Liver (tissue), 9 donors: Measurements from ENCODE around the gene BRF1. TPM values are rescaled to one million over a fixed set of nuclear protein-coding genes. Genes with fewer than 3 reads are reported as not detected.

Experiments
- DNase-seq: peaks from one replicate; pipeline ENCODE4 v3.0.0-alpha.2; 2017; ENCODE audit warnings: low spot score
- H3K27ac ChIP-seq, 2 donors: one replicate each; pipeline ENCODE4 v1.7.0; 2013; ENCODE audit warnings: inconsistent platforms in 2 of 2, low read length in 2 of 2, control low read depth in 1 of 2, low read depth in 1 of 2, mild to moderate bottlenecking in 1 of 2
- H3K27me3 ChIP-seq, 4 donors: one replicate each; pipeline versions ENCODE4 v1.6.1 to v1.7.0; 2013; ENCODE audit warnings: low read length in 3 of 4, inconsistent platforms in 1 of 4, mild to moderate bottlenecking in 1 of 4, moderate library complexity in 1 of 4; ENCODE audit not compliant: control insufficient read depth in 4 of 4, insufficient read depth in 4 of 4
- H3K36me3 ChIP-seq, 4 donors: one replicate each; pipeline versions ENCODE4 v1.6.1 to v1.7.0; 2013; ENCODE audit warnings: low read length in 3 of 4, mild to moderate bottlenecking in 3 of 4, low read depth in 1 of 4, moderate library complexity in 1 of 4; ENCODE audit not compliant: control insufficient read depth in 4 of 4, insufficient read depth in 3 of 4
- H3K4me1 ChIP-seq, 4 donors: one replicate each; pipeline versions ENCODE4 v1.6.1 to v1.7.0; 2013; ENCODE audit warnings: low read length in 3 of 4, mild to moderate bottlenecking in 3 of 4, moderate library complexity in 1 of 4; ENCODE audit not compliant: control insufficient read depth in 4 of 4, insufficient read depth in 4 of 4
- H3K4me3 ChIP-seq, 3 donors: one replicate each; pipeline versions ENCODE4 v1.6.1 to v1.7.0; 2013; ENCODE audit warnings: low read length in 3 of 3, control low read depth in 1 of 3, low read depth in 1 of 3, mild to moderate bottlenecking in 1 of 3
- H3K9ac ChIP-seq, 2 donors: one replicate each; pipeline ENCODE4 v1.7.0; 2013; ENCODE audit warnings: low read length in 2 of 2, mild to moderate bottlenecking in 2 of 2, moderate library complexity in 2 of 2, control low read depth in 1 of 2, low read depth in 1 of 2
- H3K9me3 ChIP-seq, 4 donors: one replicate each; pipeline versions ENCODE4 v1.6.1 to v1.7.0; 2013; ENCODE audit warnings: low read length in 3 of 4; ENCODE audit not compliant: control insufficient read depth in 4 of 4
- ATF3 ChIP-seq: IDR thresholded peaks from 2 replicates; pipeline ENCODE4 v1.6.1; 2016; ENCODE audit warnings: antibody characterized with exemption
- CTCF ChIP-seq: fragments of 150-350 bp; IDR thresholded peaks from 2 replicates; pipeline ENCODE4 v1.5.1; 2017; ENCODE audit warnings: improper control_type of control experiment, low read depth, low read length; ENCODE audit not compliant: missing input control
- EGR1 ChIP-seq, 2 donors: IDR thresholded peaks; 2 replicates each; pipeline ENCODE4 v1.6.1; 2016 to 2018; ENCODE audit warnings: antibody characterized with exemption in 2 of 2, low read depth in 2 of 2
- FOXA1 ChIP-seq: IDR thresholded peaks from 2 replicates; pipeline ENCODE4 v1.6.1; 2016; ENCODE audit warnings: antibody characterized with exemption
- FOXA2 ChIP-seq: IDR thresholded peaks from 2 replicates; pipeline ENCODE4 v1.6.1; 2016; ENCODE audit warnings: antibody characterized with exemption
- GABPA ChIP-seq, 2 donors: IDR thresholded peaks in 1 of 2; conservative IDR thresholded peaks in 1 of 2; 2 replicates each; pipeline ENCODE4 v1.6.1; 2016; ENCODE audit warnings: antibody characterized with exemption in 2 of 2, mild to moderate bottlenecking in 1 of 2, moderate library complexity in 1 of 2
- HNF4A ChIP-seq, 2 donors: conservative IDR thresholded peaks; 2 replicates each; pipeline ENCODE4 v1.6.1; 2016; ENCODE audit warnings: antibody characterized with exemption in 2 of 2, mild to moderate bottlenecking in 2 of 2
- HNF4G ChIP-seq: IDR thresholded peaks from 2 replicates; pipeline ENCODE4 v1.6.1; 2016; ENCODE audit warnings: antibody characterized with exemption
- JUND ChIP-seq, 2 donors: IDR thresholded peaks; 2 replicates each; pipeline ENCODE4 v1.6.1; 2016; ENCODE audit warnings: antibody characterized with exemption in 2 of 2
- MAX ChIP-seq: IDR thresholded peaks from 2 replicates; pipeline ENCODE4 v1.6.1; 2016; ENCODE audit warnings: antibody characterized with exemption
- NR2F2 ChIP-seq: IDR thresholded peaks from 2 replicates; pipeline ENCODE4 v1.6.1; 2016; ENCODE audit warnings: antibody characterized with exemption
- RAD21 ChIP-seq, 2 donors: IDR thresholded peaks; 2 replicates each; pipeline ENCODE4 v1.6.1; 2016; ENCODE audit warnings: antibody characterized with exemption in 2 of 2, mild to moderate bottlenecking in 2 of 2
- REST ChIP-seq: IDR thresholded peaks from 2 replicates; pipeline ENCODE4 v1.6.1; 2016; ENCODE audit warnings: antibody characterized with exemption, mild to moderate bottlenecking
- RXRA ChIP-seq, 2 donors: IDR thresholded peaks; 2 replicates each; pipeline ENCODE4 v1.6.1; 2017 to 2018; ENCODE audit warnings: antibody characterized with exemption in 2 of 2, mild to moderate bottlenecking in 1 of 2
- SP1 ChIP-seq: IDR thresholded peaks from 2 replicates; pipeline ENCODE4 v1.6.1; 2018; ENCODE audit warnings: antibody characterized with exemption, mild to moderate bottlenecking
- TAF1 ChIP-seq: conservative IDR thresholded peaks from 2 replicates; pipeline ENCODE4 v1.6.1; 2016; ENCODE audit warnings: antibody characterized with exemption, mild to moderate bottlenecking
- YY1 ChIP-seq: IDR thresholded peaks from 2 replicates; pipeline ENCODE4 v1.6.1; 2016; ENCODE audit warnings: antibody characterized with exemption, mild to moderate bottlenecking
- ZBTB33 ChIP-seq: IDR thresholded peaks from 2 replicates; pipeline ENCODE4 v1.6.1; 2016; ENCODE audit warnings: antibody characterized with exemption
- WGBS: extraction: QIAGEN DNeasy Blood & Tissue Kit; methylation state at CpG from one replicate; pipeline ENCODE4 v1.1.7; 2013; 5-methylcytosine and 5-hydroxymethylcytosine counted together
- polyA plus RNA-seq, 2 donors: library from polyadenylated mRNA; stranded (reverse) in 1 of 2; unstranded in 1 of 2; fragments of 200-250 nt in 1 of 2; fragments of >200 nt in 1 of 2; fragmentation: Nextera tagmentation in 1 of 2; extraction: Ambion mirVana in 1 of 2; gene quantifications; one replicate each; pipeline versions ENCODE4 v1.2.1 to v1.2.3, GENCODE V29; 2013 to 2015
- total RNA-seq, 2 donors: library from RNA; depleted of rRNA; stranded (reverse); fragments of >200 nt; gene quantifications; one replicate each; pipeline ENCODE4 v1.2.3, GENCODE V29; 2014
- donor health status: healthy.
- donor health status: healthy.
- donor health status: healthy.
- donor health status: healthy.
- donor health status: healthy.

The BRF1 gene
- total and polyA plus RNA-seq, 4 donors: 4.6 to 24.1 (median 10.6) TPM

GRCh38 chr14:105171004-105171673 lies 129.7 kb downstream of the BRF1 start:
- Histone ChIP-seq H3K27ac (no peak overlapping the region), H3K9ac (no peak overlapping the region), H3K27me3 (peaks cover 0 to 3% (median 0%) of the 10 kb centered on the region in 4 donors), H3K4me1 (peaks cover 0 to 12% (median 11%) of the 10 kb centered on the region in 4 donors), H3K4me3 (no peak overlapping the region), H3K36me3 (no peaks in the 10 kb centered on the region), H3K9me3 (no peaks in the 10 kb centered on the region)
- DNase-seq: no peak
- no peak for TF ChIP-seq MAX
- TF ChIP-seq HNF4G: no peak
- TF ChIP-seq FOXA1: no peak
- TF ChIP-seq ZBTB33: no peak
- no peak for TF ChIP-seq TAF1
- no peak for TF ChIP-seq RAD21 (IDR thresholded peaks at IDR 0.05)
- TF ChIP-seq FOXA2: no peak
- TF ChIP-seq CTCF: no peak
- TF ChIP-seq YY1: no peak
- TF ChIP-seq JUND (IDR thresholded peaks at IDR 0.05): no peak
- no peak for TF ChIP-seq GABPA (IDR thresholded peaks at IDR 0.05 in 1 of 2, conservative IDR thresholded peaks at IDR 0.05 in 1 of 2)
- TF ChIP-seq SP1: no peak
- TF ChIP-seq HNF4A (conservative IDR thresholded peaks at IDR 0.05): no peak
- TF ChIP-seq NR2F2: no peak
- no peak for TF ChIP-seq ATF3
- TF ChIP-seq RXRA (IDR thresholded peaks at IDR 0.05): no peak
- TF ChIP-seq REST: no peak
- no peak for TF ChIP-seq EGR1 (IDR thresholded peaks at IDR 0.05; ENCODE audit: low read depth in 2 of 2)
- 44% methylated on average over 19 of the region's 19 CpGs for WGBS
